Smooth muscle cell (in vitro differentiated cells): ENCODE results near the gene R3HDM4. TPM values are rescaled to one million over a fixed set of nuclear protein-coding genes. Genes with fewer than 3 reads are reported as not detected.

Source experiments
- DNase-seq: peaks from one replicate; lab custom pipeline; 2025; ENCODE audit not compliant: unreplicated experiment; lab: John Stamatoyannopoulos, UW
- H2AFZ ChIP-seq: fragments of 200-600 bp; sonication (generic); 2 replicates; pipeline ENCODE4 v1.6.0; 2016; ENCODE audit warnings: antibody characterized with exemption, low read depth, mild to moderate bottlenecking
- H3F3A ChIP-seq: fragments of 200-600 bp; sonication (generic); 2 replicates; pipeline ENCODE4 v1.6.0; 2017; ENCODE audit warnings: antibody characterized with exemption, low read depth
- H3K27ac ChIP-seq: fragments of 200-600 bp; sonication (generic); 2 replicates; pipeline ENCODE4 v1.5.1; 2016; ENCODE audit warnings: low read depth, mild to moderate bottlenecking
- H3K27me3 ChIP-seq: fragments of 200-600 bp; sonication (generic); 2 replicates; pipeline ENCODE4 v1.6.1; 2016; ENCODE audit warnings: low read depth, mild to moderate bottlenecking
- H3K36me3 ChIP-seq: fragments of 200-600 bp; sonication (generic); 2 replicates; pipeline ENCODE4 v1.5.1; 2016; ENCODE audit warnings: low read depth
- H3K4me1 ChIP-seq: fragments of 200-600 bp; sonication (generic); 2 replicates; pipeline ENCODE4 v1.5.1; 2016; ENCODE audit warnings: low read depth
- H3K4me2 ChIP-seq: fragments of 200-600 bp; sonication (generic); 2 replicates; pipeline ENCODE4 v1.6.0; 2016; ENCODE audit warnings: mild to moderate bottlenecking
- H3K4me3 ChIP-seq: fragments of 200-600 bp; sonication (generic); 2 replicates; pipeline ENCODE4 v1.5.1; 2016; ENCODE audit warnings: mild to moderate bottlenecking
- H3K79me2 ChIP-seq: fragments of 200-600 bp; sonication (generic); 2 replicates; pipeline ENCODE4 v1.6.0; 2016; ENCODE audit warnings: low read depth, mild to moderate bottlenecking
- H3K9ac ChIP-seq: fragments of 200-600 bp; sonication (generic); 2 replicates; pipeline ENCODE4 v1.6.0; 2016; ENCODE audit warnings: low read depth
- H3K9me3 ChIP-seq: fragments of 200-600 bp; sonication (generic); replicated peaks from 2 replicates; pipeline ENCODE4 v1.5.1; 2016; ENCODE audit warnings: low read depth
- H4K20me1 ChIP-seq: fragments of 200-600 bp; sonication (generic); 2 replicates; pipeline ENCODE4 v1.6.0; 2016; ENCODE audit warnings: low read depth
- CTCF ChIP-seq: fragments of 200-600 bp; sonication (generic); IDR thresholded peaks from 2 replicates; pipeline ENCODE4 v1.5.1; 2017; ENCODE audit warnings: borderline replicate concordance, mild to moderate bottlenecking, antibody characterized with exemption; ENCODE audit not compliant: insufficient read depth, poor library complexity, severe bottlenecking
- WGBS: methylation state at CpG from one replicate; pipeline ENCODE4 v1.1.7; 2016; ENCODE audit warnings: low lambda C conversion rate; 5-methylcytosine and 5-hydroxymethylcytosine counted together
- polyA plus RNA-seq: library from polyadenylated mRNA; unstranded; fragments of >200 nt; fragmentation: Nextera tagmentation; extraction: Ambion mirVana; gene quantifications from 2 replicates; pipeline ENCODE4 v1.2.1, GENCODE V29; 2016
- total RNA-seq: library from RNA; depleted of rRNA; stranded (reverse); fragments of >200 nt; gene quantifications from 2 replicates; pipeline ENCODE4 v1.2.3, GENCODE V29; 2014

The R3HDM4 gene
- total and polyA plus RNA-seq, 2 experiments from 2014 or later, result 42.3 to 69.4 TPM

DNA sequence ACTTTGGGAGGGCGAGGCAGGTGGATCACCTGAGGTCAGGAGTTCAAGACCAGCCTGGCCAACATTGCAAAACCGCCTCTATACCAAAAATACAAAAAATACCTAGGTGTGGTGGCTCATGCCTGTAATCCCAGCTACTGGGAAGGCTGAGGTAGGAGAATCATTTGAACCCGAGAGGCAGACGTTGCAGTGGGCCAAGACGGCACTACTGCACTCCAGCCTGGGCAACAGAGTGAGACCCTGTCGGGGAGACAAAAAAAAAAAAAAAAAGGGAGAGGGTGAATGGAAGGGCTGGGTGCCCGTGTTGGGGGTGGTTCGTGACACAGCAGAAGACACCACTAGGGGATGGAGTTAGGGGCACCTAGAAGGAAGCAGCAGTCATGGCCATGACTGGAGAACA, 42.7 kb downstream of the R3HDM4 start:
- Histone ChIP-seq H4K20me1 (peaks cover 18% of the 10 kb centered on the region), H3K9me3 (no peaks in the 10 kb centered on the region), H3K4me2 (no peak overlapping the region), H3K27ac (peak overlapping the region; percentile 56), H3F3A (no peaks in the 10 kb centered on the region), H3K4me3 (no peak overlapping the region), H3K79me2 (no peaks in the 10 kb centered on the region), H3K27me3 (no peaks in the 10 kb centered on the region), H2AFZ (no peak overlapping the region), H3K4me1 (no peaks in the 10 kb centered on the region), H3K9ac (no peak overlapping the region), H3K36me3 (no peaks in the 10 kb centered on the region)
- no peak for TF ChIP-seq CTCF
- WGBS, result 95% methylated on average over 8 of the region's 8 CpGs
- no peak for DNase-seq

GRCh38 chr19:869245-870177, 43.5 kb downstream of the R3HDM4 start:
- Histone ChIP-seq H3K27ac (peak overlapping the region; percentile 56), H3K27me3 (no peaks in the 10 kb centered on the region), H3F3A (no peaks in the 10 kb centered on the region), H3K4me2 (peak overlapping the region; percentile 8), H3K9ac (no peak overlapping the region), H3K4me1 (no peaks in the 10 kb centered on the region), H2AFZ (no peak overlapping the region), H3K79me2 (no peaks in the 10 kb centered on the region), H3K4me3 (no peak overlapping the region), H4K20me1 (peaks cover 18% of the 10 kb centered on the region), H3K36me3 (no peaks in the 10 kb centered on the region), H3K9me3 (no peaks in the 10 kb centered on the region)
- 49% methylated on average over 25 of the region's 29 CpGs for WGBS
- peak; percentile 55 for DNase-seq
- TF ChIP-seq CTCF, result no peak

DNA sequence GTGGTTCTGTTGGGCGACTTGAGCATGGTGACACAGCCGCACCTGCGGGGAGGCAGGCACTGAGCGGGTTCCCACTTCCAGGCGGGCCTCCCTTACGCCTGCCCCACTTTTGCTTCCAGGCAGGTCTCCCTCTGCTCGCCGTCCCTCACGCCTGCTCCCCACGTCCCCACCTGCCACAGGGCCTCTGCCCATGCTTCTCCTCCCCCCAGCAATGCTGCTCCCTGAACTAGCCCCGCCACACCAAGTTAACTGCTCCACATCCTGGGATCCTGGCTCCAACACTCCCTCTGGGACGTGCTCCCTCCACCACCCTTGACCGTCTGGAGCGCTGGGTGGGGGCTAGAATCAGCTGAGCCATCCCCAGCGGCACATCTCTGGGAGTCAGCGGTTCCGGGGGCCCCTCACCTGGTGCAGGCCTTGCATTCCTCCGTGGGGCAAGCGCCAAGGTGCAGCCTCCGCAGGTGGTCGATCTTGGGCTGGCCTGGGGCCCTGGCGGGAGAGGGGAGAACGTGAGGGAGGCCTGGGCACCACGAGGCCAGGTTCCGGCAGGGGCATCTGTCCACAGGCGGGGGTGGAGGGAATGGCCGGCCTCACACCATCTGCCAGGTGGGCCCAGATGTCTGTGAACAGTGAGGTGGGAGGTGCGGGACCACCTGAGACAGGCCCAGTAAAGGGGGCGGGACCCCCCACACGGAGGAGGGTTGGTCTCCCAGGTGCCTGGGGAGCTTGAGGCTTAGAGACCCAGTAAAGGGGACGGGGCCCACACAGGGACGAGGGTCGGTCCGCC, 44.4 kb downstream of the R3HDM4 start:
- no peaks in the 10 kb centered on the region for H3K36me3 ChIP-seq
- no peak overlapping the region for H2AFZ ChIP-seq
- H4K20me1 ChIP-seq, result peaks cover 18% of the 10 kb centered on the region
- H3K9ac ChIP-seq, result no peak overlapping the region
- peak overlapping the region; percentile 56 for H3K27ac ChIP-seq
- peak overlapping the region; percentile 8 for H3K4me2 ChIP-seq
- no peak for TF ChIP-seq CTCF
- no peaks in the 10 kb centered on the region for H3F3A ChIP-seq
- 95% methylated on average over 27 of the region's 34 CpGs for WGBS
- no peaks in the 10 kb centered on the region for H3K9me3 ChIP-seq
- no peak overlapping the region for H3K4me3 ChIP-seq
- H3K79me2 ChIP-seq, result no peaks in the 10 kb centered on the region
- DNase-seq, result no peak
- no peaks in the 10 kb centered on the region for H3K27me3 ChIP-seq
- no peaks in the 10 kb centered on the region for H3K4me1 ChIP-seq
